ENCODE results near the gene ELP2. TPM values are rescaled to one million over a fixed set of nuclear protein-coding genes. Genes with fewer than 3 reads are reported as not detected.
"Not testable (repeated sequence)": the region's sequence is repeated elsewhere in the genome, so short reads cannot be mapped to it uniquely, and the experiment has no call there.

The ELP2 gene
- 109 TPM for total RNA-seq

GRCh38 chr18:36129300-36130038 lies at the start of gene ELP2, which contains the start of gene SLC39A6:
ELP2 (plus strand) TSS chr18:36129899; CDS start chr18:36129934, 35 bp downstream.
SLC39A6 (minus strand) TSS chr18:36129340; CDS start chr18:36127007, 2,333 bp downstream.
- peak; percentile 98 for ATAC-seq
- DNase-seq (ENCODE audit: low spot score): peak; percentile 97

GRCh38 chr18:36081118-36081517 lies 48.6 kb upstream of the ELP2 start:
- intact Hi-C loops (cut with DNase I); ATAC-seq; DNase-seq (ENCODE audit: low spot score): not testable (repeated sequence)

More at GRCh38 chr18:36129300-36130038, at the start of gene ELP2, which contains the start of gene SLC39A6:
- intact Hi-C loops (cut with DNase I): no loop called here

GRCh38 chr18:36083729-36084128 lies 46.0 kb upstream of the ELP2 start:
- intact Hi-C loops (cut with DNase I): no loop called here
- DNase-seq (ENCODE audit: low spot score) (no peak), ATAC-seq (no peak)

GRCh38 chr18:36085195-36085594 lies 44.5 kb upstream of the ELP2 start:
- no peak for DNase-seq (ENCODE audit: low spot score)
- intact Hi-C loops (cut with DNase I): no loop called here
- ATAC-seq: peak; percentile 22

GRCh38 chr18:36086186-36086585 lies 43.5 kb upstream of the ELP2 start:
- intact Hi-C loops (cut with DNase I): no loop called here
- ATAC-seq (no peak), DNase-seq (ENCODE audit: low spot score) (no peak)

- intact Hi-C loops (cut with DNase I): no loop called here
- ATAC-seq (no peak), DNase-seq (ENCODE audit: low spot score) (no peak)
Measured at GRCh38 chr18:36088256-36088655, 41.4 kb upstream of the ELP2 start.

GRCh38 chr18:36089001-36089400 lies 40.7 kb upstream of the ELP2 start:
- intact Hi-C loops (cut with DNase I): no loop called here
- DNase-seq (ENCODE audit: low spot score): no peak
- ATAC-seq: no peak

GRCh38 chr18:36092116-36092515 lies 37.6 kb upstream of the ELP2 start:
- intact Hi-C loops (cut with DNase I): loop anchor here (10.0 kb wide), 1 partner anchor 193 kb away; no protein-coding TSS in a partner anchor
- not testable (repeated sequence) for ATAC-seq; DNase-seq (ENCODE audit: low spot score)

- ATAC-seq (no peak), DNase-seq (ENCODE audit: low spot score) (no peak)
- intact Hi-C loops (cut with DNase I): loop anchor here (10.0 kb wide), 1 partner anchor 190 kb away; no protein-coding TSS in a partner anchor
Measured at GRCh38 chr18:36094431-36094830, 35.3 kb upstream of the ELP2 start.

- DNase-seq (ENCODE audit: low spot score) (no peak), ATAC-seq (no peak)
- intact Hi-C loops (cut with DNase I): loop anchor here (10.0 kb wide), 1 partner anchor 189 kb away; no protein-coding TSS in a partner anchor
Measured at GRCh38 chr18:36095936-36096519, 33.7 kb upstream of the ELP2 start.

- DNase-seq (ENCODE audit: low spot score) (no peak), ATAC-seq (no peak)
- intact Hi-C loops (cut with DNase I): loop anchor here (10.0 kb wide), 1 partner anchor 188 kb away; no protein-coding TSS in a partner anchor
Measured at GRCh38 chr18:36096955-36097354, 32.7 kb upstream of the ELP2 start.

- ATAC-seq: no peak
- intact Hi-C loops (cut with DNase I): loop anchor here (10.0 kb wide), 1 partner anchor 185 kb away; no protein-coding TSS in a partner anchor
- no peak for DNase-seq (ENCODE audit: low spot score)
Measured at GRCh38 chr18:36099311-36099710, 30.4 kb upstream of the ELP2 start.

- DNase-seq (ENCODE audit: low spot score) (no peak), ATAC-seq (no peak)
- intact Hi-C loops (cut with DNase I): no loop called here
Measured at GRCh38 chr18:36101943-36102342, 27.8 kb upstream of the ELP2 start.

GRCh38 chr18:36104749-36105148 lies 24.9 kb upstream of the ELP2 start:
- DNase-seq (ENCODE audit: low spot score) (no peak), ATAC-seq (no peak)
- intact Hi-C loops (cut with DNase I): no loop called here

- no peak for ATAC-seq
- intact Hi-C loops (cut with DNase I): no loop called here
- no peak for DNase-seq (ENCODE audit: low spot score)
Measured at GRCh38 chr18:36107477-36107876, 22.2 kb upstream of the ELP2 start.

- intact Hi-C loops (cut with DNase I): no loop called here
- ATAC-seq (no peak), DNase-seq (ENCODE audit: low spot score) (no peak)
Measured at GRCh38 chr18:36108196-36108595, 21.5 kb upstream of the ELP2 start.

GRCh38 chr18:36108601-36109000 lies 21.1 kb upstream of the ELP2 start:
- ATAC-seq: no peak
- intact Hi-C loops (cut with DNase I): no loop called here
- no peak for DNase-seq (ENCODE audit: low spot score)

GRCh38 chr18:36109737-36110136 lies 20.0 kb upstream of the ELP2 start:
- no peak for ATAC-seq
- no peak for DNase-seq (ENCODE audit: low spot score)
- intact Hi-C loops (cut with DNase I): no loop called here

- DNase-seq (ENCODE audit: low spot score): no peak
- ATAC-seq: no peak
- intact Hi-C loops (cut with DNase I): no loop called here
Measured at GRCh38 chr18:36112302-36112701, 17.4 kb upstream of the ELP2 start.

- ATAC-seq (no peak), DNase-seq (ENCODE audit: low spot score) (no peak)
- intact Hi-C loops (cut with DNase I): no loop called here
Measured at GRCh38 chr18:36114251-36114650, 15.4 kb upstream of the ELP2 start.
